ENCODE measurements around the gene ZNF560.

The ZNF560 gene

DNA sequence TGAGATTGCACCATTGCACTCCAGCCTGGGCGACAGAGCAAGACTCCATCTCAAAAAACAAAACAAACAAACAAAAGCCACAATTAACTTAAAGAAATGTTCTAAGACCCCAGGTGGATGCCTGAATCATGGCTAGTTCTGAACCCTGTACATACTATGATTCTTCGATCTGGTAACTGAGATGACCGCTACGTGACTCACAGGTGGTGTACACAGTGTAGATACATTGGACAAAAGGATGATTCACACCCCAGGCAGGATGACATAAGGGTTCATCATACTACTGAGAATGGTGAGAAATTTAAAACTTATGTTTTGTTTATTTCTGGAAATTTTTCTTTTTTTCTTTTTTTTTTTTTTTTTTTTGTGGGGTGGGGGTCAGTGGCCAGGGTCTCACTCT is 33.5 kb upstream of the ZNF560 start:
- no peak for TF ChIP-seq SIN3A (IDR thresholded peaks at IDR 0.05; ENCODE audit: borderline replicate concordance, insufficient read depth, low read length)
- TF ChIP-seq, protein P1, sequence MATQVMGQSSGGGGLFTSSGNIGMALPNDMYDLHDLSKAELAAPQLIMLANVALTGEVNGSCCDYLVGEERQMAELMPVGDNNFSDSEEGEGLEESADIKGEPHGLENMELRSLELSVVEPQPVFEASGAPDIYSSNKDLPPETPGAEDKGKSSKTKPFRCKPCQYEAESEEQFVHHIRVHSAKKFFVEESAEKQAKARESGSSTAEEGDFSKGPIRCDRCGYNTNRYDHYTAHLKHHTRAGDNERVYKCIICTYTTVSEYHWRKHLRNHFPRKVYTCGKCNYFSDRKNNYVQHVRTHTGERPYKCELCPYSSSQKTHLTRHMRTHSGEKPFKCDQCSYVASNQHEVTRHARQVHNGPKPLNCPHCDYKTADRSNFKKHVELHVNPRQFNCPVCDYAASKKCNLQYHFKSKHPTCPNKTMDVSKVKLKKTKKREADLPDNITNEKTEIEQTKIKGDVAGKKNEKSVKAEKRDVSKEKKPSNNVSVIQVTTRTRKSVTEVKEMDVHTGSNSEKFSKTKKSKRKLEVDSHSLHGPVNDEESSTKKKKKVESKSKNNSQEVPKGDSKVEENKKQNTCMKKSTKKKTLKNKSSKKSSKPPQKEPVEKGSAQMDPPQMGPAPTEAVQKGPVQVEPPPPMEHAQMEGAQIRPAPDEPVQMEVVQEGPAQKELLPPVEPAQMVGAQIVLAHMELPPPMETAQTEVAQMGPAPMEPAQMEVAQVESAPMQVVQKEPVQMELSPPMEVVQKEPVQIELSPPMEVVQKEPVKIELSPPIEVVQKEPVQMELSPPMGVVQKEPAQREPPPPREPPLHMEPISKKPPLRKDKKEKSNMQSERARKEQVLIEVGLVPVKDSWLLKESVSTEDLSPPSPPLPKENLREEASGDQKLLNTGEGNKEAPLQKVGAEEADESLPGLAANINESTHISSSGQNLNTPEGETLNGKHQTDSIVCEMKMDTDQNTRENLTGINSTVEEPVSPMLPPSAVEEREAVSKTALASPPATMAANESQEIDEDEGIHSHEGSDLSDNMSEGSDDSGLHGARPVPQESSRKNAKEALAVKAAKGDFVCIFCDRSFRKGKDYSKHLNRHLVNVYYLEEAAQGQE (IDR thresholded peaks at IDR 0.05; ENCODE audit: insufficient read depth in 1 of 2, low read depth in 2 of 2, low read length in 2 of 2) = no peak
- no peak for TF ChIP-seq FOXP2 (optimal IDR thresholded peaks at IDR 0.05; ENCODE audit: borderline replicate concordance, extremely low read depth, extremely low read length, insufficient read depth)
- no peak for TF ChIP-seq TAF1 (IDR thresholded peaks at IDR 0.05; ENCODE audit: borderline replicate concordance, insufficient read depth, low read length)
- no peak for TF ChIP-seq POLR2AphosphoS5 (IDR thresholded peaks at IDR 0.05; ENCODE audit: low read depth, low read length)

DNA sequence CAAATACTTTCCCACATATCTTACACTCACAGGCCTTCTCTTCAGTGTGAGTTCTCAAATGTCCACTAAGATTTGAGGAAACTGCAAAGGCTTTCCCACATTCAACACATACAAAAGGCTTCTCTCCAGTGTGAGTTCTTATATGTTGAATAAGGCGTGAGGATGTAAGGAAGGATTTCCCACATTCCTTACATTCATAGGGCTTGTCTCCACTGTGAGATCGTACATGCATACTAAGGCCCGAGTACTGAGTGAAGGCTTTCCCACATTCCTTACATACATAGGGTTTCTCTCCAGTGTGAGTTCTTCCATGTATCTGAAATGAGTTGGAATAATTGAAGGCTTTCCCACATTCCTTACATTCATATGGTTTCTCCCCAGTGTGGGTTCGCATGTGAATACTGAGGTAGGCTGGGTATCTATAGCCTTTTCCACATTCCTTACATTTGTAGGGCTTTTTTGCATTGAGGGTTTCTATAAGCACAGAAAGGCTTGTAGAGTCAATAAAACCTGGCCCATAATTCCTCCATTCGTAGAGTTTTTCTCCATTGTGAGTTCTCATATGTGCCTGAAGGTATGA is 30.4 kb upstream of the ZNF560 start:
- TF ChIP-seq, protein P1 (IDR thresholded peaks at IDR 0.05; ENCODE audit: insufficient read depth in 1 of 2, low read depth in 2 of 2, low read length in 2 of 2) = no peak
- no peak for TF ChIP-seq SIN3A (IDR thresholded peaks at IDR 0.05; ENCODE audit: borderline replicate concordance, insufficient read depth, low read length)
- no peak for TF ChIP-seq POLR2AphosphoS5 (IDR thresholded peaks at IDR 0.05; ENCODE audit: low read depth, low read length)

DNA sequence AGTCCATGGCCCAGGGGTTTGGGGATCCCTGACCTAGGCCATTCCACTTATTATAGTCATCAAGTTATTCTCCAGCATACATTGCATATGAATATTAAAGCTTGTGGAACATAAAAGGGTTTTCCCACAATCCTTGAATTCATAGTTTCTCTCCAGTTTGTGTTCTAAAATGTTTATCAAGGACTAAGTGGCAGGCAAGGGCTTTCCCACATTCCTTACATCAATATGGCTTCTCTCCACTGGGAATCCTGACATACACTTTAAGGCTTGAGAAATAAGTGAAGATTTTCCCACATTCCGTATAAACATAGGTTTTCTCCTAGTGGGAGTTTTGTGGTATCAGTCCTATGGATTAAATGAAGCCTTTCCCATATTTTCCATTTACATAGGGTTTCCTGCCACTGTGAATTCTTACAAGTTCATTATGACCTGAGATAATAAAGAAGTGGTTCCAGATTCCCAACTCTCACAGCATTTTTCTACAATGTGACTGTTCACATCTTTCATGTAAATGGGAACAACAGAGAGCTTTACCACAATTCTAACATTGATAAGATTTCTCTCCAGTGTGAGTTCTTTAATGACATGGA is 25.6 kb upstream of the ZNF560 start:
- TF ChIP-seq, protein P1 (IDR thresholded peaks at IDR 0.05; ENCODE audit: insufficient read depth in 1 of 2, low read depth in 2 of 2, low read length in 2 of 2) = no peak
- TF ChIP-seq TAF1 (IDR thresholded peaks at IDR 0.05; ENCODE audit: borderline replicate concordance, insufficient read depth, low read length) (no peak), POLR2AphosphoS5 (IDR thresholded peaks at IDR 0.05; ENCODE audit: low read depth, low read length) (no peak), FOXP2 (optimal IDR thresholded peaks at IDR 0.05; ENCODE audit: borderline replicate concordance, extremely low read depth, extremely low read length, insufficient read depth) (no peak), SIN3A (IDR thresholded peaks at IDR 0.05; ENCODE audit: borderline replicate concordance, insufficient read depth, low read length) (no peak)

DNA sequence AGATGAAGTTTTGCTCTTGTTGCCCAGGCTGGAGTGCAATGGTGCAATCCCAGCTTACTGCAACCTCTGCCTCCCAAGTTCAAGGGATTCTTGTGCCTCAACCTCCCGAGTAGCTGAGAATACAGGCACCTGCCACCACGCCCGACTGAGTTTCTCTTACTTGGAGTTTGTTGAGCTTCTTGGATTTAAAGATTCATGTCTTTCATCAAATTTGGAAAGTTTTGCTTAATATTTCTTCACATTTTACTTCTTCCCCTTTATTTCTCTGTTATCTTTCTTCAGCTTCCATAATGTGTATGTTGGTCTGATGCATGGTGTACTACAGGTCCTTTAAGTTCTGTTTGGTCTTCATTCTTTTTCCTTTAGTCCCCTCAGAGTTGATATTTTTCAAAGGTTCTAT is 8.9 kb upstream of the ZNF560 start:
- TF ChIP-seq TAF1 (IDR thresholded peaks at IDR 0.05; ENCODE audit: borderline replicate concordance, insufficient read depth, low read length) (no peak), POLR2AphosphoS5 (IDR thresholded peaks at IDR 0.05; ENCODE audit: low read depth, low read length) (no peak), FOXP2 (optimal IDR thresholded peaks at IDR 0.05; ENCODE audit: borderline replicate concordance, extremely low read depth, extremely low read length, insufficient read depth) (no peak), SIN3A (IDR thresholded peaks at IDR 0.05; ENCODE audit: borderline replicate concordance, insufficient read depth, low read length) (no peak)
- TF ChIP-seq, protein P1 (IDR thresholded peaks at IDR 0.05; ENCODE audit: insufficient read depth in 1 of 2, low read depth in 2 of 2, low read length in 2 of 2) = no peak
